IPS-20b (cell line): ENCODE measurements around the gene LRP4.

ENCODE experiments used
- H3K27ac ChIP-seq: one replicate; pipeline ENCODE4 v1.5.1; 2013; ENCODE audit warnings: low read length
- H3K27me3 ChIP-seq: 2 replicates; pipeline ENCODE4 v1.6.1; 2013; ENCODE audit warnings: mild to moderate bottlenecking, low read length, inconsistent platforms; ENCODE audit not compliant: insufficient read depth
- H3K36me3 ChIP-seq: 2 replicates; pipeline ENCODE4 v1.6.1; 2013; ENCODE audit warnings: low read depth, mild to moderate bottlenecking, inconsistent platforms, low read length, moderate library complexity; ENCODE audit not compliant: insufficient read depth
- H3K4me1 ChIP-seq: 2 replicates; pipeline ENCODE4 v1.6.1; 2013; ENCODE audit warnings: mild to moderate bottlenecking, control low read depth, inconsistent platforms, low read length, moderate library complexity; ENCODE audit not compliant: insufficient read depth
- H3K4me3 ChIP-seq: 2 replicates; pipeline ENCODE4 v1.5.1; 2013; ENCODE audit warnings: mild to moderate bottlenecking, low read length, inconsistent platforms
- H3K9ac ChIP-seq: 2 replicates; pipeline ENCODE4 v1.6.1; 2013; ENCODE audit warnings: low read depth, mild to moderate bottlenecking, inconsistent platforms, low read length, moderate library complexity
- H3K9me3 ChIP-seq: 2 replicates; pipeline ENCODE4 v1.6.1; 2013; ENCODE audit warnings: mild to moderate bottlenecking, low read depth, low read length, inconsistent platforms; ENCODE audit not compliant: insufficient read depth

The LRP4 gene

GRCh38 chr11:46917762-46918082, 628 bp downstream of the LRP4 start:
- Histone ChIP-seq H3K4me3 (peak overlapping the region; percentile 76), H3K27ac (no peak overlapping the region), H3K9me3 (no peaks in the 10 kb centered on the region), H3K9ac (peak overlapping the region; percentile 84; the same call in 1 of the 2 replicates), H3K27me3 (peaks cover 46% of the 10 kb centered on the region), H3K36me3 (no peaks in the 10 kb centered on the region), H3K4me1 (peaks cover 39% of the 10 kb centered on the region)

GRCh38 chr11:46917109-46917761, 1.1 kb downstream of the LRP4 start:
- Histone ChIP-seq H3K4me3 (peak overlapping the region; percentile 76), H3K9ac (peak overlapping the region; percentile 84), H3K36me3 (no peaks in the 10 kb centered on the region), H3K9me3 (no peaks in the 10 kb centered on the region), H3K27ac (no peak overlapping the region), H3K27me3 (peaks cover 46% of the 10 kb centered on the region), H3K4me1 (peaks cover 41% of the 10 kb centered on the region)

GRCh38 chr11:46916286-46917108, 1.9 kb downstream of the LRP4 start:
- Histone ChIP-seq H3K9me3 (no peaks in the 10 kb centered on the region), H3K27ac (no peak overlapping the region), H3K27me3 (peaks cover 46% of the 10 kb centered on the region), H3K4me1 (peaks cover 48% of the 10 kb centered on the region), H3K9ac (peak overlapping the region; percentile 84; the same call in 1 of the 2 replicates), H3K36me3 (no peaks in the 10 kb centered on the region), H3K4me3 (peak overlapping the region; percentile 76)

GRCh38 chr11:46914910-46915309, 3.4 kb downstream of the LRP4 start:
- peaks cover 46% of the 10 kb centered on the region for H3K27me3 ChIP-seq

GRCh38 chr11:46914363-46914762, 4.0 kb downstream of the LRP4 start:
- Histone ChIP-seq H3K9ac (peak overlapping the region; percentile 69; the same call in 1 of the 2 replicates), H3K27me3 (peaks cover 42% of the 10 kb centered on the region), H3K4me1 (peaks cover 52% of the 10 kb centered on the region), H3K36me3 (no peaks in the 10 kb centered on the region), H3K27ac (no peak overlapping the region), H3K9me3 (no peaks in the 10 kb centered on the region), H3K4me3 (peak overlapping the region; percentile 63; the same call in 1 of the 2 replicates)

More at GRCh38 chr11:46914910-46915309, 3.4 kb downstream of the LRP4 start:
- no peak overlapping the region for H3K9ac ChIP-seq
- no peak overlapping the region for H3K4me3 ChIP-seq
- H3K36me3 ChIP-seq: no peaks in the 10 kb centered on the region
- peaks cover 52% of the 10 kb centered on the region for H3K4me1 ChIP-seq
- H3K9me3 ChIP-seq: no peaks in the 10 kb centered on the region
- no peak overlapping the region for H3K27ac ChIP-seq

GRCh38 chr11:46913484-46913883, 4.9 kb downstream of the LRP4 start:
- peak overlapping the region; percentile 63 for H3K4me3 ChIP-seq
- H3K9ac ChIP-seq: peak overlapping the region; percentile 69; the same call in 1 of the 2 replicates
- H3K4me1 ChIP-seq: peaks cover 50% of the 10 kb centered on the region
- no peaks in the 10 kb centered on the region for H3K36me3 ChIP-seq
- H3K27me3 ChIP-seq: peaks cover 35% of the 10 kb centered on the region
- H3K27ac ChIP-seq: peak overlapping the region; percentile 80
- H3K9me3 ChIP-seq: no peaks in the 10 kb centered on the region

- H3K36me3 ChIP-seq: no peaks in the 10 kb centered on the region
- peak overlapping the region; percentile 80 for H3K27ac ChIP-seq
- peak overlapping the region; percentile 69; the same call in 1 of the 2 replicates for H3K9ac ChIP-seq
- H3K9me3 ChIP-seq: no peaks in the 10 kb centered on the region
- peaks cover 33% of the 10 kb centered on the region for H3K27me3 ChIP-seq
- H3K4me1 ChIP-seq: peaks cover 50% of the 10 kb centered on the region
- H3K4me3 ChIP-seq: peak overlapping the region; percentile 63
Measured at GRCh38 chr11:46912526-46913150, 5.7 kb downstream of the LRP4 start.

GRCh38 chr11:46907606-46908005, 10.7 kb downstream of the LRP4 start:
- no peak overlapping the region for H3K27ac ChIP-seq
- H3K9me3 ChIP-seq: no peaks in the 10 kb centered on the region
- no peak overlapping the region for H3K9ac ChIP-seq
- H3K27me3 ChIP-seq: no peaks in the 10 kb centered on the region
- no peak overlapping the region for H3K4me3 ChIP-seq
- H3K36me3 ChIP-seq: no peaks in the 10 kb centered on the region
- peaks cover 43% of the 10 kb centered on the region; the same call in 1 of the 2 replicates for H3K4me1 ChIP-seq

GRCh38 chr11:46906609-46907041, 11.7 kb downstream of the LRP4 start:
- Histone ChIP-seq H3K4me3 (no peak overlapping the region), H3K4me1 (peaks cover 35% of the 10 kb centered on the region; the same call in 1 of the 2 replicates), H3K9ac (no peak overlapping the region), H3K27me3 (no peaks in the 10 kb centered on the region), H3K36me3 (no peaks in the 10 kb centered on the region), H3K9me3 (no peaks in the 10 kb centered on the region), H3K27ac (no peak overlapping the region)

- no peak overlapping the region for H3K27ac ChIP-seq
- H3K4me1 ChIP-seq: peaks cover 29% of the 10 kb centered on the region; the same call in 1 of the 2 replicates
- no peaks in the 10 kb centered on the region for H3K36me3 ChIP-seq
- H3K4me3 ChIP-seq: no peak overlapping the region
- no peak overlapping the region for H3K9ac ChIP-seq
- no peaks in the 10 kb centered on the region for H3K9me3 ChIP-seq
- H3K27me3 ChIP-seq: no peaks in the 10 kb centered on the region
Measured at GRCh38 chr11:46905806-46906205, 12.5 kb downstream of the LRP4 start.

- no peak overlapping the region for H3K4me3 ChIP-seq
- peak overlapping the region; percentile 9; the same call in 1 of the 2 replicates for H3K9ac ChIP-seq
- no peak overlapping the region for H3K27ac ChIP-seq
Measured at GRCh38 chr11:46903846-46904245, 14.5 kb downstream of the LRP4 start.

More at GRCh38 chr11:46903846-46904245, 14.5 kb downstream of the LRP4 start:
- H3K27me3 ChIP-seq: no peaks in the 10 kb centered on the region
- no peaks in the 10 kb centered on the region for H3K9me3 ChIP-seq
- H3K4me1 ChIP-seq: peaks cover 22% of the 10 kb centered on the region; the same call in 1 of the 2 replicates
- H3K36me3 ChIP-seq: peaks cover 16% of the 10 kb centered on the region; the same call in 1 of the 2 replicates
